ENCODE data around the gene TMPO.
"Not testable (repeated sequence)": the region's sequence is repeated elsewhere in the genome, so short reads cannot be mapped to it uniquely, and the experiment has no call there.

Gene TMPO

GRCh38 chr12:98513379-98514322 lies 1.7 kb upstream of the TMPO start:
- no peak for DNase-seq

GRCh38 chr12:98514982-98515286 lies 456 bp upstream of the TMPO start:
- DNase-seq: no peak

- peak in 12 of 14 donors; percentile 32 to 78 (median 56) for DNase-seq
These were observed 902 bp downstream of the TMPO start for GRCh38 chr12:98516111-98516873.

DNA sequence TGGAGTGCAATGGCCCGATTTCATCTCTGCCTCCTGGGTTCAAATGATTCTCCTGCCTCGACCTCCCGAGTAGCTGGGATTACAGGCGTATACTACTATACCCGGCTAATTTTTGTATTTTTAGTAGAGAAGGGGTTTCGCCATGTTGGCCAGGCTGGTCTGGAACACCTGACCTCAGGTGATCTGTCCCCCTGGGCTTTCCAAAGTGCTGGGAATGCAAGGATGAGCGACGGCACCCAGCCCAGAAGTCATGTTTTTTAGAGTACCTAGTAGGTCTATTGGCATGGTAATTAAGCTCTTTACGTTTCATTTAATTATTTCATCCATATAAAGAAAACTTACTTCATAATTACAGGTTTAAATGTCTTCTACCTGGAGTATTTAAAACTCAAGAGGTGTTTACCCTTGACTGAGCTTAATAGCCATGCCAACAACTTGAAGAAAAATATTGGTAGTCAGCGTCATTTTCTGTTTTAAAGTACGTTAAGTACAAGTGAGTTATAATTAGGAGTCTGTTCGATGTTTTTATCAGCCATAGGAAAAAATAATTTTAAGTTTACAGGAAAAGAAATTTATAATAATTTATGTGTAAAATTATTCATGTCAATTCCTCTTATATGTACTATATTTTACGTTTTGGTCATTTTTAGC lies 4.0 kb downstream of the TMPO start:
- no peak for DNase-seq

- DNase-seq: no peak
These were observed 14.7 kb downstream of the TMPO start for GRCh38 chr12:98530068-98530467.

- DNase-seq: no peak
These were observed 17.4 kb downstream of the TMPO start for GRCh38 chr12:98532687-98533304.

DNA sequence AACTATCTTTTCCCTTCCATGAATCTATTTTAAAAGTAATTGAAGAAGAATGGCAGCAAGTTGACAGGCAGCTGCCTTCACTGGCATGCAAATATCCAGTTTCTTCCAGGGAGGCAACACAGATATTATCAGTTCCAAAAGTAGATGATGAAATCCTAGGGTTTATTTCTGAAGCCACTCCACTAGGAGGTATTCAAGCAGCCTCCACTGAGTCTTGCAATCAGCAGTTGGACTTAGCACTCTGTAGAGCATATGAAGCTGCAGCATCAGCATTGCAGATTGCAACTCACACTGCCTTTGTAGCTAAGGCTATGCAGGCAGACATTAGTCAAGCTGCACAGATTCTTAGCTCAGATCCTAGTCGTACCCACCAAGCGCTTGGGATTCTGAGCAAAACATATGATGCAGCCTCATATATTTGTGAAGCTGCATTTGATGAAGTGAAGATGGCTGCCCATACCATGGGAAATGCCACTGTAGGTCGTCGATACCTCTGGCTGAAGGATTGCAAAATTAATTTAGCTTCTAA lies 18.4 kb downstream of the TMPO start:
- no peak for DNase-seq

DNA sequence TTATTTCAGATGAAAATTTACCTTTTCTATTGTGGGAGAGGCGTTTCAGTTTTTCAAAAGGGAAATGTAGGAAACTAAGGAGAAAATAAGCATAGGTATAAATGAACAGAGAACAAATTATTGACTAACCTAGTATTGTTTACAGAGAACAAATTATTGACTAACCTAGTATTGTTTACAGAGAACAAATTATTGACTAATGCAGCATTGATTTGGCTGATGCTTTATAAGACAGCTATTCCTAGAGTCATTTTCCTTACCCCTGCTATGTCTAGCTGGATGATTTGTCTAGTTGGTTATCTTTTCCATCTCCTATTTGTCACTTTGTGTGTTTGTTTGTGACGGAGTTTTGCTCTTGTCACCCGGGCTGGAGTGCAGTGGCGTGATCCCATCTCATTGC lies 22.6 kb downstream of the TMPO start:
- no peak for DNase-seq

DNA sequence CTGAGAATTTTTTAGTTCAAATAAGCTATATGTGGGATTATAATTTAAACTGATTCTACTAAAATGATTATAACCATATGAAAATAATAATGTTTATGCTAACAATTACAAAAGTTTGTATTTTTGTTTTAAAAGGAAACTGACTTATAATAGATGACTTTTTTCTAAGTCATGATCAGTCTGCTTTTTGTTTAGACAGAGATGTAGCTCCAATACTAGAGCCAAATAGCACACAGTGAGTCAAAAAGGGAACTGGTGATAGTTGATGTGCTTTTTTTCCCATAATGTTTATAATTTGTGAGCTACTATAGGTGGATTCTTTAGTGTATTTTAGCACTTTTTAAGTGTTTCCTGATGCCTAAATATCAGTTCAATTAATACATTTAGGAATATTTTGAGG lies 28.3 kb downstream of the TMPO start:
- DNase-seq: no peak

DNA sequence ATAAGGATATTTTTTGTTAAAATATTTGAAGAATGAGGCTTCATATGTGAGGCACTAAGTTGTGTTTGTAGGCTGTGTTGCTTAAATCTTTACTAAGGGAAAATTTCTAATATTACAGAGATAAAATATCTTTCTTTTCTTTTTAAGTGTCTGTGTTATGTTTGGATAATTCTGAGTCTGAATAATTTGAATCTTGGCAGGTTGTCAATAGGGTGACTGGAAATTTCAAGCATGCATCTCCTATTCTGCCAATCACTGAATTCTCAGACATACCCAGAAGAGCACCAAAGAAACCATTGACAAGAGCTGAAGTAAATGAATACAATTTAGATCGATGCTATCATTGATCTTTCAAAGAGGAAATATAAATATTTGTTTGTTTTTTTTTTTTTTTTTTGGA lies 29.4 kb downstream of the TMPO start:
- no peak for DNase-seq

GRCh38 chr12:98549371-98550110 lies 34.2 kb downstream of the TMPO start:
- DNase-seq: no peak

DNA sequence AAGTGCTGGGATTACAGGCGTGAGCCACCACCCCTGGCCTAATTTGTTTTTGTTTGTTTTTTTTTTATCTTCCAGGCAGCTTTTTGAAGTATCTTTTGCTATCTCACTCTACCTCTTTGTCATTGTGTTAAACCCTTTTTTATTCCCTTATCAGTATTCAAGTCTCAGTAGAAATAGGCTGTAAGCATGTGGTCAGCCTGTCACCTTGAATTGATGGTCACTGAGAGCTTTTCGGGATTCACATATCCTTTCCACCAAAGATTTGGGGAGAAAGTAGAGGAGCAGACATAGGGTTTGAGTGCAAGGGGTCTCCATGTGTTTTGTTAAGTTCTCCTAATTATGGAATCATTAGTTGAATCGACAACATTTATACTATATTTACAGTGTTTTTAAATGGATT lies 36.4 kb downstream of the TMPO start:
- DNase-seq: no peak

GRCh38 chr12:98558097-98558496 lies 42.7 kb downstream of the TMPO start:
- DNase-seq: not testable (repeated sequence)

DNA sequence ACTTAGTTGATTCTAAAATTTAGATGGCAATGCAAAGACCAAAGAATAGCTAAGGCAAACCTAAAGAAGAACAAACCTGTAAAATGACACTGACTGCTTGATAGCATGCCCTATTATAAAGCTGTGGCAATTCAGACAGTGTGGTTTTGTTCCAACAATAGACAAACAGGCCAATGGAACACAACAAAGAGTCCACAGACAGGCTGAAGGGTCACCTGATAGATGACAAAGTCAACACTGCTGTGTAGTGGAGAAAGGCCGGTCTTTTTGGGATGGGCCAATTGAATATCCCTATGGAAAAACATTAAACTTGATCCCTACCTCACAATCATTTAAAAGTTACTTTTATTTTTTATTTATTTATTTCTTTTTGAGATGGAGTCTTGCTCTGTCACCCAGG lies 44.3 kb downstream of the TMPO start:
- DNase-seq: peak in 7 of 14 donors; percentile 2 to 29 (median 6)

DNA sequence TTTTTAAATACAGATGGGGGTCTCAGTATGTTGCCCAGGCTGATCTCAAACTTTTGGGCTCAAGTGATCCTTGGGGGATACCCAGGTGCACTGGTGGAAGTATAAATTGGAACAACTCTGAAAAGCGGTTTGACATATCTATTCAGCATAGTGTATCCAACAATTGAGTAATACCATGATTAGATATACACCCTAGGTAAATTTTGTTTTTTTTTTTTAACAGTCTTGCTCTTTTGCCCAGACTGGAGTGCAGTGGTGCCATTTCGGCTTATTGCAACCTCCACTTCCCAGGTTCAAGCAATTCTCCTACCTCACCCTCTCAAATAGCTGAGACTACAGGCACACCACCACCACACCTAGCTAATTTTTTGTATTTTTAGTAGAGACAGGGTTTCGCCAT lies 46.5 kb downstream of the TMPO start:
- no peak for DNase-seq

DNA sequence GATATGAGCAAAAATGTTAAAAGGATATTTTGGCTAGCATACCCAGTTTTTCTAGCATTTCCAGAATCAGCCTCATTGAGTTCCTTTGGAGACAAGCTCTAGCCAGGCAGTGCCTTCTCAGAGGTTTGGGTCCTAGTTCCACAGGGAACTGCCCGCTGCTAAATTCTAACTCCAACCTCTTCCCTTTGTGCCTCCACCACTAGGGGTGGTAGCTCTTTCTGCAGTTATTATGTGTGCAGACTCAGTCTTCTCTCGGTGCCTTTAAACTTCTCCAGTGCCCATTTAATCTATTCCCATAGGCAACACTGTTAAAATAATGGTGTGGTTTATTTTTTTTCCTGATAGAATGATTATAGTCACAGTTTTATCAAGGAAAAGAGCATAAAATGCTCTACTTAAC lies 56.6 kb downstream of the TMPO start:
- no peak for DNase-seq

- no peak for DNase-seq
These were observed 58.7 kb downstream of the TMPO start for GRCh38 chr12:98574110-98574509.

DNA sequence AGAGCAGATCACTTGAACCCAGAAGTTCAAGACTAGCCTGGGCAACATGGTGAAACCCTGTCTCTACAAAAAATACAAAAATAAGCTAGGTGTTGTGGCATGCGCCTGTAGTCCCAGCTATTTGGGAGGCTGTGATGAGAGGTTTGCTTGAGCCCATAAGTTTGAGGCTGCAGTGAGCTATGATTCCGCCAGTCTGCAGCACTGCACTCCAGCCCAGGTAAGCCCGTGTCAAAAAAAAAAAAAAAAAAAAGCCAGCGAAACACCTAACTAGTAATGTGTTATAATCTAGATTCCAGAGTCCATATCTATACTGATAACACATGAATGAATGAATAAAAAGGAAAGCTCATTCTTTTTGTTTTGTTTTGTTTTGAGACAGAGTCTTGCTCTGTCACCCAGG lies 59.6 kb downstream of the TMPO start:
- no peak for DNase-seq

GRCh38 chr12:98576795-98577194 lies 61.4 kb downstream of the TMPO start:
- not testable (repeated sequence) for DNase-seq

DNA sequence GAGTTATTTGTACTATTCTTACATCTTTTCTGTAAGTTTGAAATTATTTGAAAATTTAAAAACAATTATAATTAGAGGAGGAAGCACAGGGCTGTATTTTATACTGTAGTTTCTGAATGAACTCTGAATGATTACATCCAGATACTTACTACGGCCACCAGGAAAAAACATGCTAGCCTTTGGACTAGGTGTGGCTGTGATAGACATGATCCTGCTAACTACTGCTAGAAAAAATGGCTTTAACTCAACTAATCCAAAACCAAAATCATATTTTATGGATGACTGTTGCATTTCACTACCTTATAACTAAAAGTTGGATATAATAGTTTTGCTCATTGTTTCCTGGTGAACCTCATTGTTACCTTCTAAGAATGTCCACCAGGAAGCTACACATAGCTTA lies 63.0 kb downstream of the TMPO start:
- no peak for DNase-seq

- no peak for DNase-seq
These were observed 63.4 kb downstream of the TMPO start for GRCh38 chr12:98578821-98579220.

DNA sequence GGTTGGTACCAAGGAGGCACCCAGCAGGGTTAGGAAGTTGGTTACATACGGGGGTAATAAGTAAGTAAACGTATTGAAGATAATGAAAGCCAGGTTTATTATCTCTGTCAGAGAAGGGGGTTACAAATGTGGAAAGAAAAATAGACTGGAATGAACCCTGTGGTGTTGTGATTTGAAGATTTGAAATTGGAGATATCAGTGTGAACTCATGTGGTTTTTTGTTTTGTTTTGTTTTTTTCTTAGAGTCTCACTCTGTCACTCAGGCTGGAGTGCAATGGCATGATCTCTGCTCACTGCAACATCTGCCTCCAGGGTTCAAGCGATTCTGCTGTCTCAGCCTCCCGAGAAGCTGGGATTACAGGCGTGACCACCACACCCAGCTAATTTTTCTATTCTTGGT lies 64.0 kb downstream of the TMPO start:
- DNase-seq: no peak
